Left hindlimb (tissue), 1 donor: Measurements from ENCODE around the gene TLN1.

Source experiments
- DNase-seq: peaks from one replicate; pipeline ENCODE4 v3.0.0-alpha.2; 2018

Gene TLN1

DNA sequence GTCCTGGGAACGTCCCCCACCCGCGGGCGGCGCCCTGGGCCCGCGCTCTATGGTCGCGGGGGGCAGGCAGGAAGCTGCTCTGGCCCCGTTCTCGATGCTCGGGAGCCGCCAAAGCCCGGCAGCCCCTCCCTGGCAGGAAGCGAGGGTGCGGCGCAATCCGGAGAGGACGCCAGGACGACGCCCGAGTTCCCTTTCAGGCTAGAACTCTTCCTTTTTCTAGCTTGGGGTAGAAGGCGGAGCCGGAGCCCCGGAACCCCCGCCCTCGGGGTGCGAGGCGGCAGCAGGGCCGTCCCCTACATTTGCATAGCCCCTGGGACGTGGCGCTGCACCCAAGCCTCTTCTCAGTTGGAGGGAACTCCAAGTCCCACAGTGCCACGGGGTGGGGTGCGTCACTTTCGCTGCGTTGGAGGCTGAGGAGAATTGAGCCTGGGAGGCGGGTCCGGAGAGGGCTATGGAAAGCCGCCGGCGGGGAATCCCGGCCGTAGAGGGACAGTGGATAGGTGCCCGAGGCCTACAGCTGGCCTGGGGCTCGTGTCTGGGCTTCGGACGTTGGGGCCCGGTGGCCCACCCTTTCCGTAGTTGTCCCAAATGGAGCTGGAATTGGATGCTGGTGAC is at the start of gene TLN1, which contains the start of gene CREB3:
TSS of gene TLN1 (minus strand) at position 11 of the 615 bp plus-strand sequence. CDS start 6,501 bp downstream, outside the sequence.
TSS of gene CREB3 (plus strand) at position 482 of the 615 bp plus-strand sequence. CDS start at position 589, 107 bp downstream.
- peak; percentile 98 for DNase-seq

- DNase-seq: no peak
These were observed 49.1 kb upstream of the TLN1 start for GRCh38 chr9:35781066-35781465.

GRCh38 chr9:35778496-35778895 is 46.5 kb upstream of the TLN1 start:
- no peak for DNase-seq

- no peak for DNase-seq
These were observed 44.0 kb upstream of the TLN1 start for GRCh38 chr9:35776018-35776417.

GRCh38 chr9:35774907-35775635 is 43.1 kb upstream of the TLN1 start:
- DNase-seq: no peak

DNA sequence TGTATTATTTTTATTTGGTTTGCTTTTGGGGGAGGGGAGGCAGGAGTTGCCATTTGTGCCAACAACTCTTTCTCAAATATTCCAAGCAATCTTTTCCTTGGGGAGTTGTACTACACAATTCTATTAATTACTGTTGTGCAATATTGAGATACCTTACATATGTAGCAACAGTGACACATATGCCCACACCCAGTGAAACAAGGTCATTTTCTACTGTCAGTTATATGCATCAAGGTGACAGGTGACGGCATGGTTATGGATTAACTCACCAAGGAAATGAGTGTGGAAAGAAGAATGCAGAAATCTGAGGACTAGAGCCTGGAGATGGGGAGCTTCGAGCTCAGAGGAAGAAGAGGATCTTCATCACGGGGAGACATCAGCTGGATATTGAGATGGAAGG is 39.9 kb upstream of the TLN1 start:
- no peak for DNase-seq

DNA sequence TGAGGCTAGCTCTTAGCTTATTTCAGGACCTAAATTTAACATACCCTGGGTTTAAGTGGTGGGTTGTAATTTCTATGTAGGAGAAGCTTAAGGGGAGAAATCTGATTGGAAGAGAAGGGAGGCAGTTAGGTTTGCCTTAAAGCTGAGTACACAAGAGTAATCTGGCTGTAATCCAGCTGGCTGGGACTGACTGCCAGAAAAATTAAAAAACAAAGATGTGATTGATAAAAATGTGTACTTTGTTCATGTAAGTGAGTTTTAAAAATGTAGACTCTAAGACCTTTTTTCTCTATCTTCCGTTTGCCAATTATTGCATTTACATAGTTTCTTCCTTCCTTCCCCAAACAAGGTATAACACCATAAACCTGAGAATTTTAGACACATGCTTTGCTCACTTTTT is 39.5 kb upstream of the TLN1 start:
- DNase-seq: no peak

- DNase-seq: no peak
These were observed 39.1 kb upstream of the TLN1 start for GRCh38 chr9:35771075-35771433.

- DNase-seq: no peak
These were observed 37.8 kb upstream of the TLN1 start for GRCh38 chr9:35769763-35770162.

GRCh38 chr9:35767458-35767857 is 35.5 kb upstream of the TLN1 start:
- no peak for DNase-seq

GRCh38 chr9:35766997-35767396 is 35.0 kb upstream of the TLN1 start:
- no peak for DNase-seq

- DNase-seq: no peak
These were observed 31.8 kb upstream of the TLN1 start for GRCh38 chr9:35763803-35764202.

DNA sequence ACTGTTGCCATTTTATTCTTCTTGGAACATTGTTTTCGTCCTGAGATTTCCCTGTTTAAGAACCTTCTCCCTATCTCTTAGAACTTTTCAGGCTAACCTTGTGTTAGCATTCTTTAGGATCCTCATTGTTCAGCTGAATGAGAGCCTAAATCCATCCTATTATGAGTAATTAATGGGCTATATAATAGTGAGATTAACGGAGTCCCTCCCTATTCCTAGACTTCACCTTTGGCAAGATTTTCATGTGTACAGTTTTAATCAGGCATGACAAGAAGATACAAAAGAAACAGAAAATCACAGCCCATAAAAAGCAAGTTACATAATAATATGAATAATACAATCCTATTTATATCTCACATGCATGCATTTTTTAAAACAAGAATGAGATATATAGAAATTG is 31.2 kb upstream of the TLN1 start:
- DNase-seq: no peak

GRCh38 chr9:35760651-35761050 is 28.7 kb upstream of the TLN1 start:
- no peak for DNase-seq

GRCh38 chr9:35759795-35760194 is 27.8 kb upstream of the TLN1 start:
- no peak for DNase-seq

- DNase-seq: no peak
These were observed 26.6 kb upstream of the TLN1 start for GRCh38 chr9:35758475-35759050.

DNA sequence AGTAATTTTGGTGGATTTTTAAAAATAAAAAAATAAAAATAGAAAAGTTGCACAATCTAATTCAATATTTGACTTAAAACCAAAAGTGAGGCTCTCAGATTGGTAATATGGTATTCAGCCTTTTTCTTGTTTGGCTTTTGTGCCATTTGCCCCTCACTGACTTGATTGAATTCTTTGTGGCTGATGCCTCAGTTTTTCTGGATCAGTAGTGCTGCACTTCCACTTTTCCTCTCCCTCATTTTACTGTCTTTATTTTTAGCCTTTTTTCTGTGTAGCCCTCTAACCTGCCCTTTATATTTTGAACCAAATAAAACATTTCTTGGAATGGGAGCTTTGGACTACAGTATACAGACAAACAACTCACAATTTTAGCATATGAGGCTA is 25.9 kb upstream of the TLN1 start:
- no peak for DNase-seq

DNA sequence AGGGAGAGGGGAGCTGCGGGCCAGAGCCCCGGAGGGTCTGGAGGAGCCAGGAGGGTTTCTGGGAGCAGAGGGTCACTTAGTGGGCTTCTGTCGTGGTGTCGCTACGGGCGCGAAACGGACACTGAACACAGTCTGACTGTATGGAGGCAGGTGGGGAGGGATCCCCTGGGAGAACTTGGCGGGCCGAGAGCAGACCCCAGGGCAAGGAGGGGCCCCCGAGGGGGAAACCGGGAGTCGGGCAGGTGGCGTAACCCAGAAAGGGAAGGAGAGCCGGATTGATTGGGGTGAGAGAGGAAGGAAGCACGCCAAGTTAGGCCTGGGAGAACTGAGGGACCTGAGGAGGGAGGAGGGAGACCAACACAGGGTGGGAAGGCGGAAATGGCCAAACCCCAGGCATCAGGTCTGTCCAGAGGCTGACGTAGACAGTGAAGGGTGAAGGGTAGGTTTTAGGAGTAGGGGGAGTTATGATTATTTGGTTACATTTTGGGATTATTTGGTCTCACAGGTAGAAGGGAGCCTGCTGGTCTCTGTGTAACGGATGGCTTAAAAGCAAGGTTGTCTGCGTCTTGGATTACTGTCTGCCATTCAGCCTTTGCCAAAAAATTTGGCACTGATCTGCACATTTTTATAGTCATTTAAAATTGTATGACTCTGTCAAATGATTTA is 25.4 kb upstream of the TLN1 start:
- DNase-seq: peak; percentile 80

DNA sequence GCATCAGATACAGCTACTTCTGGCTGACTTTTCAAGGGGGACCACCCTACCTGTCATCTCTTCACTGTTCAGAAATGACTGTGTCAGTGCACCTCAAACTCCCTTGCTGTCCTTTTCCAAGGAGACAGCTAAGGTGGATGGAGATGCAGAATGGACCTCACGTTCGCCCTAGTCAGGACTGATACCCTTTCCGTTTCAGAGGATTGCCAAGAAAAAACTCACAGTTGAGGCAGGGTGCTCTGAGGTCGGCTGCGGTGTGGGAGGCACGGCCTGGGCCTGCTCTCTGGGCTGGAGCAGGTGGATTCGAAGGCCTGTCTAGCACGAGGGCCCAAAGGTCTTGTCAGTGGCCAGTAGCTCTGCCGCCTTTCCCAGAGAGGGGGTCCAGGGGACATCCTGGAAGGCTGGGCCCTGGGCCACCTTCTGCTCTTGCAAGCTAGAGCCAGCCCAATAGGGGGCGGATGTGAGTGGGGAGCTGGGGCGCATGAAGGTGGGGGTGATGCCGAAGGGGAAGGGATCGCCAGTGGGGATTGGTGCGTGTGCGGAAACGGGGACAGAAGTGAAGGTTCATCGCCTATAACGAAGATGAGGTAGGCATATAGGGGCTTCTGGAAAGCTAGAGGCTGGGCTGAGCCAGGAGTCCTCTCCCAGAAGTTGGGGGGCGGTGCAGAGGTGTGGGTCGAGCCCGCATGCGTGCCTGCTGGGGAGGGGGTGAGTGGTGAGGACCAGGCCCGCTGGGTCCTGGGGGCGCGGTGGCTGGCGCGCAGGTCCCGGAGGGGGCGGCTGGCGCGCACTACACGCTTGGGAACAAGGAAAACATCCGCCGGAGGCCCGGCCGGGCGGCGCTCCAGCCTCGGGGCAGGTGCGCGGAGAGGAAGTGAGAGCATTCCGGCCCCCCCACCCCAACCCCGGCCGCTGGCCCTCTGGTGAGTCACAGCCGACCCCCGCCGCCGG is 24.6 kb upstream of the TLN1 start:
- no peak for DNase-seq

GRCh38 chr9:35755071-35755470 is 23.1 kb upstream of the TLN1 start:
- DNase-seq: no peak

GRCh38 chr9:35754264-35754663 is 22.3 kb upstream of the TLN1 start, which contains the start of gene MSMP:
Gene MSMP, minus strand, starts transcription at chr9:35754276. Its CDS starts 147 bp downstream, at chr9:35754129.
- DNase-seq: no peak

GRCh38 chr9:35753466-35753865 is 21.5 kb upstream of the TLN1 start:
- DNase-seq: no peak

- DNase-seq: no peak
These were observed 18.2 kb upstream of the TLN1 start for GRCh38 chr9:35750256-35750531.
